GM18861 (cell line): ENCODE results near the gene LASP1NB.
A peak's percentile ranks its signal among the peaks of the same experiment; 100 is the strongest.
"Not testable (repeated sequence)": the region's sequence is repeated elsewhere in the genome, so short reads cannot be mapped to it uniquely, and the experiment has no call there.

Experiments
- ATAC-seq: cut with Tn5 transposase; IDR thresholded peaks from one replicate; pipeline ENCODE4 v1.9.1; 2021; ENCODE audit not compliant: unreplicated experiment

LASP1NB gene

GRCh38 chr17:38896346-38896954, 29.0 kb upstream of the LASP1NB start:
- no peak for ATAC-seq

- no peak for ATAC-seq
These were observed 28.2 kb upstream of the LASP1NB start for GRCh38 chr17:38897176-38897575.

DNA sequence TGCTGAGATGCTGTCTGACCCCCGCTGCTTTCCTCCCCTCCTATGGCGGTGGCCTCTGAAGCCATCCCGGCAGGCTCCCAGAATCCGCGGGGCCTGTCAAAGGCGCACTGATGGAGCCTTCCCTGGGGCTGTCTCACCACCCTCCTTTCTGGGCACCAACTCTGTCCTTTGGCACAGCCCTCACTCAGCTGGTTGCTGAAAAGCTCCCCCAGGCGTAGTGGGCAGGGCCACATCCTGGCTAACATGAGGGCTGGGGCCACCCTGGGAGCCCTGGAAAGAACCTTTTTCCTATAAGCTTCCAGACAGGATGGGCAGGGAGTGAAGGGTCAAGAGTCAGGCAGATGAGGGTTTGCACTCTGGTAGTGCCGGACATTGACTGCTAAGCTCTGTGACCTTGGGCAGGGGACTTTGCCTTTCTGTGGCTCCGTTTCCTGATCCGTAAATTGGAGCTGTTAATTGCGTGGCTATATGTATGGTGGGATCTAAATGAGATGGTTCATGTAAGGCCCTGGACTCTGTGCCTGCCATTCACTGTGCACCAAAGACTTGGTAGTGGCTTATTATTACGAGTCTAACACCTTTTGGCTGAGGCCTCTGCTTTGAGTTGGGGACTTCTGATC, 27.6 kb upstream of the LASP1NB start:
- no peak for ATAC-seq

GRCh38 chr17:38898291-38898679, 27.1 kb upstream of the LASP1NB start:
- peak; percentile 20 for ATAC-seq

DNA sequence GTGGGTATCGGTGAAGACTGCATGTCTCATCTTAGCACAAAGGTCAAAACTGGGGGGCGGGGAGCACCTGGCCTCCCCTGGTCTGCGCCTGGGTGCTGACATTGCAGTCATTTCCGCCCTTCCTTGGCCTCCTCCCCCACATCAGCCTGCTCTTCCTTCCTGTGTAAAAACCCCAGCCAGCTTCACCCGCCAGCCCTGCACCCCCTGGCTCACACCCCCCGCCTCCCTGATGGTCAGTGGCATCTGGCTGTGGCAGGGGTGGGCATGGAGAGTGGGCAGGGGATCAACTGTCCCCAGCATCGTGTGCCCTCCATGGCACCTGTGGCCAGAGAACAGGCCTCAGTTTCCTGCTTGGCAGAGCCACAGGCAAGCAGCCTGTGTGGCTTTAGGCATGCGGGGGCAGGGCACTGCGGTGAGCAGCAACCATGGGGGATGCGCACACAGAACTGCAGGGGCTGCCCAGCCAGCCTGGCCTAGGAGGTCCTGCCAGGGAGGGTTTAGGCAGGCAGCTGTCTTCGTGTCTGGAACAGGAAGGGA, 26.5 kb upstream of the LASP1NB start:
- peak; percentile 55 for ATAC-seq

GRCh38 chr17:38899421-38899820, 26.0 kb upstream of the LASP1NB start:
- no peak for ATAC-seq

DNA sequence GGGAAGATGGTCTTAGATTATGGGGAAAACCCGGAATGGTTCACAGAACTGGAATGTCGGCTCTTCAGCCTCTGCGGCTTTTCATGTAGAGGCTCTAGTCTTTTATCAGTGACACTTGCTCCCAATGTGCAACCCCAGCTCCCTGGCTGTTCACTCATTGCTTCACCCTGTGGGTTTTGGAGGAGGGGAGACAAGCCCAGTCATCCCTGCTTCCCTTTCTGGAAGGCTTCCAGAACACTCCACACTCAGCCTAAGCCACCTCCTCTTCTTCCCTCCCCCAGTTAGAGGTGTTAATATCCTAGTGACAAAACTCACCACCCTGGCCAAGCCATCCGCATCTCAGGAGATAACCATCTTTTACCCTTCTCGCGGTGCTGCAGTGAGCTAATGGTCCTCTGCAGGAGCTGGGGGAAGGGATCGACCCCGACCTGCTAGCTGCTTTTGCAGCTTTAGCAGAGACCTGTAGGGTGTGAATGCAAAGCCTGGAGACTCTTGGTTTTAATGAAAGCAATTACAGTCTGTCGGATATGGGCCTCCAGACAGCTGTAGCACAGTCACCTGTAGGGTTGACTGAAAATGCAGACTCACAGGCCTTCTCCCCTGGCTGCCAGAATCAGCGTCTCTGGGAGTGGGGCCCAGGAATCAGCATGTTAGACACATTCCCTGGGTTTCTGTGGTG, 24.3 kb upstream of the LASP1NB start:
- ATAC-seq: no peak

- no peak for ATAC-seq
These were observed 22.0 kb upstream of the LASP1NB start for GRCh38 chr17:38903404-38903803.

GRCh38 chr17:38904892-38905291, 20.5 kb upstream of the LASP1NB start:
- ATAC-seq: no peak

DNA sequence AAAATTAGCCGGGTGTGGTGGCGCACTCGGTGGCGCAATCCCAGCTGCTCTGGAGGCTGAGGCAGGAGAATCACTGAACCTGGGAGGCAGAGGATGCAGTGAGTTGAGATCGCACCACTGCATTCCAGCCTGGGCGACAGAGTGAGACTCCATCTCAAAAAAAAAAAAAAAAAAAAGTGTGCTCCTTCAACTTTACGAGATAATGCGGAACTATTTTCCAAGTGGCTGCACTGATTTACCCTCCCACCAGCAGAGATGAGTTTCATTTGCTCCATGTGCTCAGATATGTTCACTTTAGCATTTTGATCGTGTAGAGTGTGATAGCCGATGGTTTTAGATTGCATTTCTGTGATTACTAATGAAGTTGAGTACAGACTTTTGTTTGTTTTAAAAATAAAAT, 20.0 kb upstream of the LASP1NB start:
- no peak for ATAC-seq

DNA sequence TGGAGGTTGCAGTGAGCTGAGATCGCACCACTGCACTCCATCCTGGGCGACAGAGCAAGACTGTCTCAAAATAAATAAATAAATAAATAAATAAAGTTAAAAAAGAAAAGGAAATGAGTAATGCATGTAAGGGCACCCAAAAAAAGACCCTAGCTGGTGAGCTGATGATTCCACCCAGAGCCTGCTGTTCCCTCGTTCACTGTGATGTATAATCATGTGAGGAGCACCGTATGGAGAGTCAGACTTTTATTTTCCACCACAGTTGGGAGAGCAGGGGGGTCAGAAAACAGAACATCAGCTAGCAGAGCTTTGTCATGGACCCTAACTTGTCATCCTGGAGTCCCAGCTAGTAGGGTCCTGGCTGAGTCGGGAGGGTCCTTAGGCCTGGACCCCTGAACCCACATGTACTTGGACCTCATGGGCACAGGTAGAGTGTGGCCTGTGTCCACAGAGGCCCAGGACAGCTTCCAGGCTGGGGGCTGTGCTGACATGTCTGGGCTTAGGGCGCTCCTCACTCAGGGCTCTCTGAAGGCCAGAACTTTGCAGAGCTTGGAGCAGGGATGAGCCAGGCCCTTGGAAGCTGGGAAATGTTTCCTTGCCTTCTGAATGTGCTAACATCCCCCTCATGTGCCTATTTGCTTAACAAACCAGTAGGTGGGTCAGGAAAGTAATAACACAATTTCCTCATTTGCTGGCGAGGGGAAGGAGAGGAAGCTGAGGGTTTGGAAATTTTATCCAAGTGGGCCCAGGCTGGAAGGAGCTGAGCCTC, 18.8 kb upstream of the LASP1NB start:
- no peak for ATAC-seq

GRCh38 chr17:38907930-38908675, 17.3 kb upstream of the LASP1NB start:
- no peak for ATAC-seq

- ATAC-seq: no peak
These were observed 16.7 kb upstream of the LASP1NB start for GRCh38 chr17:38908676-38909181.

DNA sequence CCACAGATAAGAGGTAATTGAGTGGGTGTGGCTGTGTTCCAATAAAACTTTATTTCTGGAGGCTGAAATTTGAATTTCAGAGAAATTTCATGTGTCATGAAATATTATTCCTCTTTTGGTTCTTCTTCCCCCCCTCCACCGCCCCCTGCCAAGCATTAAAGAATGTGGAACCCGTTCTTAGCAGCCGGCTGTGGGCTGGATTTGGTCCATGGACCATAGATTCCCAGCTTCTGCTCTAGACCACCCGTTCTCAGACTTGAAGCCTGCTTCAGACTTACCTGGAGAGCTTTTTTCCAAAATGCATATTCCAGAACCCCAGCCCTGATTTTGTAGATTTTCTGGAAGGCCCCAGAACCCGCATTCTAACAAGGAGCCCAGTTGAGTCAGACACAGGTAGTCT, 15.1 kb upstream of the LASP1NB start:
- ATAC-seq: no peak

DNA sequence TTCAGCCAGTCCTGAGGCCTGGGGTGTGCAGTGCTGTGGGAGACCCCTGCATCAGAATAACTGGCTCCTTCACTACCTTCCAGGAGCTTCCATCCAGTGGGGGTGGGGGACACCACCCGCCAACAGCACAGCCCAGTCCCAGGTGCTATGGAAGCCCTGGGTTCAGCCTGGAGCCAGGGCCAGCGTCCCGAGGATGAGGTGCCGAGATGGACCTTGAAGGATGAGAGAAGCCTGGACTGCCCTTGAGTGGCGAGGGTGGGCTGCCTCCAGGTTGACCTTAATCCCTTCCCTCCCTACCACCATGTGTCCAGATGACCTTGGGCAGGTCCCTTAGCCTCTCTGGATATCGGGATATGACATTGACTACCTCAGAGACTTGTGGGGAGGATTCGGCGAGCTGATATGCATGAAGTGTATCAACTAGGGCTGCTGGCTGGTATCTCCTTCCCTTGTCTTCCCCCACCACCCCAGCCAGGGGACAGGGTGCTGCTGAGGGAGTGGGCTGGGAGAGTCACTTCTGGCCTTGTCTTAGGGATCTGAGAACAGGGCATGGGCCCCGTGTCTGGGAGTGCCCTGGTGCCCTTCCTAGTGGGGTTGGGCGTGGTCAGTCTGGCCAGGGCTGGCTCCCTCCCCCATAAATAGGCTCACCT, 14.2 kb upstream of the LASP1NB start:
- ATAC-seq: no peak

DNA sequence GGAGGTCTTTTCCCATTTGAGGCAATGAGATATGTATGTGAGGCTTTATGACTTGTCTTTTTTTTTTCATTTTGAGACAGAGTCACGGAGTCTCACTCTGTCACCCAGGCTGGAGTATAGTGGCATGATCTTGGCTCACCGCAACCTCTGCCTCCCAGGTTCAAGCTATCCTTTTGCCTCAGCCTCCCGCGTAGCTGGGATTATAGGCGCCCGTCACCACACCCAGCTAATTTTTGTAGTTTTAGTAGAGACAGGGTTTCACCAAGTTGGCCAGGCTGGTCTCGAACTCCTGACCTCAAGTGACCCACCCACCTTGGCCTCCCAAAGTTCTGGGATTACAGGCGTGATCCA, 13.7 kb upstream of the LASP1NB start:
- not testable (repeated sequence) for ATAC-seq

DNA sequence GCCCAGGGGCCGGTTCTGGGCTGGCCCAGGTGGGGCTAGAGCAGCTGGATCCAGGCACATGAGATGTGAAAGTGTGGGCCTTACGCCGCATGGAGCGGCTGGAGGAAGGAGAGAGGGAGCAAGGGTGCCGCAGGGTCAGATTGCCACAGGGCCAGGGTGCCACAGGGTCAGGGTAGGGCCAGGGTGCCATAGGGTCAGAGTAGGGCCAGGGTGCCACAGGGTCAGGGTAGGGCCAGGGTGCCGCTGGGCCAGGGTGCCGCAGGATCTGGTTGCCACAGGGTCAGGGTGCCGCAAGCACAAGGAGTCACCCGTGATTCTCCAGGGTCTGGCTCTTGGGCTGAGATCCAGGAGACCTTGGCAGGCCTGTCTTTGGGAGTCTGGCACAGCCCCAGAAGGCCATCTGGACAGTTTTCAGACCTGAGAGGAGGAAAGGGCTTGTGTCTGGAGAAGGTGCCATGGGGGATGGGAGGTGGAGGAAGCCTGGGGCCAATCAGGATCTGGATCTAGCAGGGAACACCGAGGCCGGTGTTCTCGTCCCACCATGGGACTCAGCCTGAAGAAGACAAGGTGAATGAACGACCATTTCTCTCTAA, 13.1 kb upstream of the LASP1NB start:
- no peak for ATAC-seq

DNA sequence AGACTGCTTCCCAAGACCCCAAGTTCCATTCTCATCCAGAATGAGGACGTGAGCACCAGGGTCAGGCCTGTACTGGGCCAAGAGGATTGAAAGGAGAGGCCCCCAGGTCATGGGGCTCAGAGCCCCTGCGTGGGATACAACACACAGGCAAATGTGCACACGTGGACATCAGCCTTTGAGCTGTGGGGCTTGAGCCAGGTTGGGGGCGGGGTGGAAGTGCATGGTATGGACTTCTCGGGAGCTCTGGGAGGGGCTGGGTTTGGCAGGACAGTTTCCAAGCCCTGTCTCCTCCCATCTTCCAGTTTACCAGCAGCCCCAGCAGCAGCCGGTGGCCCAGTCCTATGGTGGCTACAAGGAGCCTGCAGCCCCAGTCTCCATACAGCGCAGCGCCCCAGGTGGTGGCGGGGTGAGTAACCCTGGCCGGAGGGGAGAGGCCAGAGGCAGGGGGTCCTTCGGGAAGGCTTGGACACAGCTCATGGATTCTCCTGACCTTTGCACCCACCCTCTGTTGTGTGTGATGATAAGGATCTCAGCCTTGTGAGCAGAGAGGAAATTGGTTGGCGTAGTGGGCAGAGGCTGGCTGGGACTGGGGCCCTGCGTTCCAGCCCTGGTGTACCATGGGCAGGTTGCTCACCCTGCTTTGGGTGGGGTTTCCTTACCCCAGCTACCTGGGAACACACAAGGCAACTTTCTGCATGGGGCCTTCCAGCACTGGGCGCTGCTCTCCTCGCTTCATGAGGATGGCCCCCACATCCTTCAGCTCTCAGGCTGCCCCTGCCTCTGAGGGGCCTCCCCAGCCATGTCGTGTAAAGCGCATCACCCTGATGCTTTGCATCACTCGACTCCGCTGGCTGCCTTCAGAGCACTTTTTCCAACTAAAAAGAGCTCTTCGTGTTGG, 10.4 kb upstream of the LASP1NB start:
- no peak for ATAC-seq

- ATAC-seq: no peak
These were observed 9.8 kb upstream of the LASP1NB start for GRCh38 chr17:38915639-38915995.
